HCT116 (cell line): ENCODE measurements around the gene EPB41L4A. TPM values are rescaled to one million over a fixed set of nuclear protein-coding genes. Genes with fewer than 3 reads are reported as not detected.

Source experiments
- ATAC-seq: fragments of 200-7000 bp; cut with Tn5 transposase; 2 replicates; pipeline ENCODE4 v1.9.1; 2020; ENCODE audit warnings: mild to moderate bottlenecking, moderate library complexity
- BruUV-seq: library from RNA; stranded (reverse); fragments of 400-500 nt; replicated peaks from 2 replicates; lab custom pipeline; 2021; lab: Mats Ljungman, UMichigan
- CTCF ChIA-PET: fragments of 300-600 bp; sonication (Branson Sonifier 250); formaldehyde crosslinking; loops from one replicate; lab custom pipeline; 2021; ENCODE audit warnings: antibody characterized with exemption; lab: Charles Lee
- POLR2A ChIA-PET: fragments of 300-600, 350-600 bp; sonication (Branson Sonifier 250); formaldehyde crosslinking; loops from one replicate; lab custom pipeline; 2021; ENCODE audit warnings: antibody characterized with exemption; lab: Charles Lee
- RAD21 ChIA-PET, 2 experiments: fragments of 300-600 bp; sonication (Branson Sonifier 250); formaldehyde crosslinking; loops; one replicate each; lab custom pipeline; 2023; ENCODE audit warnings: low total read pairs in 2 of 2; ENCODE audit not compliant: uncharacterized antibody in 2 of 2, unreplicated experiment in 2 of 2, low non-redundant PET in 1 of 2; lab: Charles Lee
- DNase-seq: peaks from one replicate; pipeline ENCODE4 v3.0.0-alpha.2; 2010; ENCODE audit warnings: low read depth, low spot score
- H2AFZ ChIP-seq: fragments of 200-600 bp; shearing (Covaris generic), sonication (generic); 2 replicates; pipeline ENCODE4 v1.6.1; 2017; ENCODE audit warnings: low read depth, mixed run types, mixed read lengths, antibody characterized with exemption, low read length; ENCODE audit not compliant: poor library complexity, severe bottlenecking
- H3K27ac ChIP-seq: 2 replicates; pipeline ENCODE4 v1.5.1; 2012; ENCODE audit warnings: low read depth, low read length
- H3K27me3 ChIP-seq: fragments of 200-600 bp; sonication (generic); 2 replicates; pipeline ENCODE4 v1.6.1; 2016; ENCODE audit warnings: mixed run types, low read length, mixed read lengths; ENCODE audit not compliant: insufficient read depth
- H3K36me3 ChIP-seq, 2 experiments: fragments of 200-500 bp in 1 of 2; fragments of 200-600 bp in 1 of 2; sonication (Bioruptor generic) in 1 of 2; sonication (generic) in 1 of 2; 2 replicates each; pipeline versions ENCODE4 v1.5.1 to v1.6.1; 2014 to 2016; ENCODE audit warnings: low read length in 2 of 2, inconsistent platforms in 1 of 2, mixed read lengths in 1 of 2, mixed run types in 1 of 2; ENCODE audit not compliant: insufficient read depth in 2 of 2, control insufficient read depth in 1 of 2
- H3K4me1 ChIP-seq, 2 experiments: fragments of 200-600 bp in 1 of 2; sonication (generic) in 1 of 2; 2 replicates each; pipeline versions ENCODE4 v1.5.1 to v1.6.1; 2012 to 2017; ENCODE audit warnings: low read length in 2 of 2, inconsistent platforms in 1 of 2, mild to moderate bottlenecking in 1 of 2, mixed read lengths in 1 of 2, mixed run types in 1 of 2, moderate library complexity in 1 of 2; ENCODE audit not compliant: insufficient read depth in 2 of 2, control insufficient read depth in 1 of 2
- H3K4me2 ChIP-seq: fragments of 200-600 bp; sonication (generic); 2 replicates; pipeline ENCODE4 v1.6.1; 2017; ENCODE audit warnings: mixed run types, low read length, mixed read lengths
- H3K4me3 ChIP-seq, 2 experiments: fragments of 200-600 bp in 1 of 2; sonication (generic) in 1 of 2; replicated peaks in 1 of 2; 2 replicates each; pipeline ENCODE4 v1.5.1; 2011 to 2016; ENCODE audit warnings: low read length in 2 of 2, control low read depth in 1 of 2, low read depth in 1 of 2, mild to moderate bottlenecking in 1 of 2, mixed read lengths in 1 of 2, mixed run types in 1 of 2
- H3K79me2 ChIP-seq: fragments of 200-600 bp; sonication (generic); 2 replicates; pipeline ENCODE4 v1.6.1; 2017; ENCODE audit warnings: mild to moderate bottlenecking, mixed run types, low read length, moderate library complexity, mixed read lengths; ENCODE audit not compliant: insufficient read depth
- H3K9ac ChIP-seq: fragments of 200-600 bp; sonication (generic); 2 replicates; pipeline ENCODE4 v1.6.1; 2016; ENCODE audit warnings: low read length, mixed read lengths
- H3K9me2 ChIP-seq: fragments of 200-600 bp; sonication (generic), shearing (Covaris generic); 2 replicates; pipeline ENCODE4 v1.6.1; 2017; ENCODE audit warnings: mixed run types, mild to moderate bottlenecking, moderate library complexity; ENCODE audit not compliant: insufficient read depth
- H3K9me3 ChIP-seq, 2 experiments: fragments of 200-500 bp in 1 of 2; fragments of 200-600 bp in 1 of 2; sonication (Bioruptor generic) in 1 of 2; sonication (generic) in 1 of 2; 2 replicates each; pipeline ENCODE4 v1.6.1; 2014 to 2017; ENCODE audit warnings: low read length in 2 of 2, mixed read lengths in 2 of 2, inconsistent platforms in 1 of 2, low read depth in 1 of 2, mild to moderate bottlenecking in 1 of 2, mixed run types in 1 of 2, moderate library complexity in 1 of 2; ENCODE audit not compliant: control insufficient read depth in 1 of 2, insufficient read depth in 1 of 2
- H4K20me1 ChIP-seq: fragments of 200-600 bp; sonication (generic), shearing (Covaris generic); 2 replicates; pipeline ENCODE4 v1.6.1; 2017; ENCODE audit warnings: mixed run types, mild to moderate bottlenecking, moderate library complexity; ENCODE audit not compliant: insufficient read depth
- ATF3 ChIP-seq: IDR thresholded peaks from 2 replicates; pipeline ENCODE4 v1.6.1; 2012
- CBX3 ChIP-seq: IDR thresholded peaks from 2 replicates; pipeline ENCODE4 v1.6.1; 2012; ENCODE audit warnings: low read depth
- CEBPB ChIP-seq: IDR thresholded peaks from 2 replicates; pipeline ENCODE4 v1.6.1; 2012; ENCODE audit warnings: low read depth
- CTCF ChIP-seq, 3 experiments: fragments of 200-600 bp in 1 of 3; sonication (generic) in 1 of 3; IDR thresholded peaks in 2 of 3; conservative IDR thresholded peaks in 1 of 3; 2 replicates each; pipeline ENCODE4 v1.5.1; 2012 to 2017; ENCODE audit warnings: low read depth in 2 of 3, low read length in 2 of 3, antibody characterized with exemption in 1 of 3, borderline replicate concordance in 1 of 3, control low read depth in 1 of 3, mild to moderate bottlenecking in 1 of 3, mixed read lengths in 1 of 3, mixed run types in 1 of 3, moderate library complexity in 1 of 3; ENCODE audit not compliant: insufficient read depth in 1 of 3
- ELF1 ChIP-seq: IDR thresholded peaks from 2 replicates; pipeline ENCODE4 v1.6.1; 2012; ENCODE audit warnings: low read depth, borderline replicate concordance
- EZH2 ChIP-seq: fragments of 200-600 bp; sonication (generic); IDR thresholded peaks from 2 replicates; pipeline ENCODE4 v1.6.1; 2017; ENCODE audit warnings: antibody characterized with exemption, mixed run types
- EZH2phosphoT487 ChIP-seq: fragments of 200-600 bp; IDR thresholded peaks from 2 replicates; pipeline ENCODE4 v1.6.1; 2018; ENCODE audit warnings: antibody characterized with exemption, borderline replicate concordance
- FOSL1 ChIP-seq: IDR thresholded peaks from 2 replicates; pipeline ENCODE4 v1.6.1; 2012; ENCODE audit warnings: low read depth
- JUND ChIP-seq: IDR thresholded peaks from 2 replicates; pipeline ENCODE4 v1.6.1; 2012
- MAX ChIP-seq: IDR thresholded peaks from 2 replicates; pipeline ENCODE4 v1.6.1; 2012
- POLR2A ChIP-seq: IDR thresholded peaks from 2 replicates; pipeline ENCODE4 v1.7.0; 2011; ENCODE audit warnings: borderline replicate concordance; ENCODE audit not compliant: insufficient read depth, insufficient read length; ENCODE audit errors: extremely low read depth
- REST ChIP-seq: IDR thresholded peaks from 2 replicates; pipeline ENCODE4 v1.6.1; 2012; ENCODE audit warnings: low read depth
- SIN3A ChIP-seq: IDR thresholded peaks from 2 replicates; pipeline ENCODE4 v1.6.1; 2012; ENCODE audit warnings: low read depth
- SP1 ChIP-seq: IDR thresholded peaks from 2 replicates; pipeline ENCODE4 v1.6.1; 2012; ENCODE audit warnings: low read depth
- SRF ChIP-seq: IDR thresholded peaks from 2 replicates; pipeline ENCODE4 v1.6.1; 2012; ENCODE audit warnings: low read depth
- TCF7L2 ChIP-seq: IDR thresholded peaks from 2 replicates; pipeline ENCODE4 v1.7.0; 2011; ENCODE audit warnings: borderline replicate concordance, inconsistent platforms; ENCODE audit not compliant: insufficient read depth, insufficient read length; ENCODE audit errors: extremely low read depth
- YY1 ChIP-seq: IDR thresholded peaks from 2 replicates; pipeline ENCODE4 v1.6.1; 2011; ENCODE audit warnings: low read length, low read depth, moderate library complexity, mild to moderate bottlenecking; ENCODE audit not compliant: insufficient replicate concordance; ENCODE audit errors: extremely low read depth
- ZBTB33 ChIP-seq: IDR thresholded peaks from 2 replicates; pipeline ENCODE4 v1.6.1; 2011; ENCODE audit warnings: mild to moderate bottlenecking, low read length, moderate library complexity; ENCODE audit not compliant: insufficient replicate concordance; ENCODE audit errors: extremely low read depth
- ZFX ChIP-seq: fragments of 450-650 bp; IDR thresholded peaks from 2 replicates; pipeline ENCODE4 v1.6.1; 2017
- intact Hi-C: fragments of 100-400 bp; cut with micrococcal nuclease; formaldehyde crosslinking; loops from 2 replicates; pipeline ENCODE4 v1.10.0; 2022
- total RNA-seq: library from RNA; stranded (reverse); gene quantifications from one replicate; pipeline ENCODE4 v1.2.1, GENCODE V29; 2021; ENCODE audit not compliant: unreplicated experiment

EPB41L4A gene
- total RNA-seq, 1 experiment from 2014 or later: 2.8 TPM

GRCh38 chr5:112160652-112161391 is 258.3 kb downstream of the EPB41L4A start:
- DNase-seq: peak; percentile 76
- peaks cover 37 to 46% of the 10 kb centered on the region in 2 experiments for H3K36me3 ChIP-seq
- ChIA-PET CTCF (interaction anchor here (1.0 to 2.3 kb wide), 4 partner anchors 10 to 331 kb away, joined by 4 to 6 read pairs (median 5); no protein-coding TSS in a partner anchor), RAD21 (no interaction called here), POLR2A (interaction anchor here (1.0 to 1.7 kb wide), 9 partner anchors 9 to 648 kb away, joined by 3 to 9 read pairs (median 4); partner anchors contain the start of gene STARD4)
- H3K27ac ChIP-seq: peak overlapping the region; percentile 65
- intact Hi-C loops: no loop called here
- peak overlapping the region; percentile 97 for H3K9ac ChIP-seq
- peak overlapping the region; percentile 78 to 96 for H3K4me3 ChIP-seq
- no peaks in the 10 kb centered on the region for H3K9me2 ChIP-seq
- TSS peak; percentile 68 for BruUV-seq
- H4K20me1 ChIP-seq: peaks cover 30% of the 10 kb centered on the region; the same call in 1 of the 2 replicates
- no peaks in the 10 kb centered on the region for H3K9me3 ChIP-seq
- peak overlapping the region; percentile 82 for H3K4me2 ChIP-seq
- H3K79me2 ChIP-seq: peaks cover 33% of the 10 kb centered on the region
- H3K27me3 ChIP-seq: no peaks in the 10 kb centered on the region
- peaks cover 4 to 15% of the 10 kb centered on the region in 2 experiments; a peak in 3 of 4 replicates for H3K4me1 ChIP-seq
- ATAC-seq: peak; percentile 90
- peak overlapping the region; percentile 69 for H2AFZ ChIP-seq
- TF ChIP-seq SRF (peak; percentile 87), CBX3 (peak; percentile 100), ATF3 (no peak), CTCF (IDR thresholded peaks at IDR 0.05 in 2 of 3, conservative IDR thresholded peaks at IDR 0.05 in 1 of 3; ENCODE audit: borderline replicate concordance in 1 of 3, insufficient read depth in 1 of 3, low read depth in 2 of 3, low read length in 2 of 3) (peak; percentile 94 to 98 (median 95)), MAX (peak; percentile 96), ZFX (peak; percentile 97), POLR2A (peak; percentile 97), ELF1 (no peak), REST (no peak), SP1 (peak; percentile 98), EZH2phosphoT487 (no peak), JUND (peak; percentile 98), ZBTB33 (peak; percentile 35), EZH2 (no peak), TCF7L2 (peak; percentile 90), FOSL1 (no peak), SIN3A (peak; percentile 89), CEBPB (no peak), YY1 (peak; percentile 75)
